ENCODE measurements around the gene PACS1.
A peak's percentile ranks its signal among the peaks of the same experiment; 100 is the strongest.
"Not testable (repeated sequence)": the region's sequence is repeated elsewhere in the genome, so short reads cannot be mapped to it uniquely, and the experiment has no call there.

Gene PACS1

GRCh38 chr11:66077927-66078326 is 7.9 kb downstream of the PACS1 start:
- DNase-seq = no peak

- not testable (repeated sequence) for DNase-seq
These were observed 8.9 kb downstream of the PACS1 start for GRCh38 chr11:66078949-66079348.

- peak; percentile 65 for DNase-seq
These were observed 10.2 kb downstream of the PACS1 start for GRCh38 chr11:66080055-66080817.

GRCh38 chr11:66081505-66081904 is 11.4 kb downstream of the PACS1 start:
- DNase-seq = peak; percentile 73

GRCh38 chr11:66082946-66083698 is 13.1 kb downstream of the PACS1 start:
- DNase-seq = no peak

- no peak for DNase-seq
These were observed 13.7 kb downstream of the PACS1 start for GRCh38 chr11:66083767-66084166.

- no peak for DNase-seq
These were observed 14.9 kb downstream of the PACS1 start for GRCh38 chr11:66084821-66085475.

DNA sequence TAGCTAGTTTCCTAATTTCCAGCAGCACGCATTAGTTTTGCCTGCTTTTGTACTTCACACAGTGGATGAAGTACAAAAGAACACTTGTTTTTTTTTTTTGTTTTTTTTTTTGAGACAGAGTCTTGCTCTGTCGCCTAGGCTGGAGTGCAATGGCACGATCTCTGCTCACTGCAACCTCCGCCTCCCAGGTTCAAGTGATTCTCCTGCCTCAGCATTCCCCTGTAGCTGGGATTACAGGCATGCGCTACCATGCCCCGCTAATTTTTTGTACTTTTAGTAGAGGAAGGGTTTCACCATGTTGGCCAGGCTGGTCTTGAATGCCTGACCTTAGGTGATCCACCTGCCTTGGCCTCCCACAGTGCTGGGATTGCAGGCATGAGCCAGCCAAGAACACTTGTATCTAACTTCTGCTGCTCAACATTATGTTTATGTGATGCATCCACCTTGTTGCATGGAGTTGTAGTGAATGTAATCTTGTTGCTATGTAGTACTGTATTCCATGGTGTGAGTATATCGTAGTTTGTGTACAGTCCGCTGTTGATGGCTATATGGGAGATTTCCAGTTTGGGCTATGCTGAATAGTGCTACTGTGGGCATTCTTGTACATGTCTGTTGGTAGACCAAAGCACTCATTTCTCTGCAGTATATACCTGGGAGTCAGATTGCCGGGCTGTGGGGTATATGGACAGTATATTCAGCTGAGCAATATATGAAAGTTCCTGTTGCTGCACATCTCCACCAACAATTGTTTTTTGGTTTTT is 17.3 kb downstream of the PACS1 start:
- DNase-seq = no peak

- DNase-seq = no peak
These were observed 19.0 kb downstream of the PACS1 start for GRCh38 chr11:66089067-66089466.

- no peak for DNase-seq
These were observed 20.2 kb downstream of the PACS1 start for GRCh38 chr11:66090288-66090687.

DNA sequence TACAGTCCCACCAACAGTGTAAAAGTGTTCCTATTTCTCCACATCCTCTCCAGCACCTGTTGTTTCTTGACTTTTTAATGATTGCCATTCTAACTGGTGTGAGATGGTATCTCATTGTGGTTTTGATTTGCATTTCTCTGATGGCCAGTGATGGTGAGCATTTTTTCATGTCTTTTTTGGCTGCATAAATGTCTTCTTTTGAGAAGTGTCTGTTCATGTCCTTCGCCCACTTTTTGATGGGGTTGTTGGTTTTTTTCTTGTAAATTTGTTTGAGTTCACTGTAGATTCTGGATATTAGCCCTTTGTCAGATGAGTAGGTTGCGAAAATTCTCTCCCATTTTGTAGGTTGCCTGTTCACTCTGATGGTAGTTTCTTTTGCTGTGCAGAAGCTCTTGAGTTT is 22.1 kb downstream of the PACS1 start:
- not testable (repeated sequence) for DNase-seq

GRCh38 chr11:66099746-66100145 is 29.7 kb downstream of the PACS1 start:
- not testable (repeated sequence) for DNase-seq

DNA sequence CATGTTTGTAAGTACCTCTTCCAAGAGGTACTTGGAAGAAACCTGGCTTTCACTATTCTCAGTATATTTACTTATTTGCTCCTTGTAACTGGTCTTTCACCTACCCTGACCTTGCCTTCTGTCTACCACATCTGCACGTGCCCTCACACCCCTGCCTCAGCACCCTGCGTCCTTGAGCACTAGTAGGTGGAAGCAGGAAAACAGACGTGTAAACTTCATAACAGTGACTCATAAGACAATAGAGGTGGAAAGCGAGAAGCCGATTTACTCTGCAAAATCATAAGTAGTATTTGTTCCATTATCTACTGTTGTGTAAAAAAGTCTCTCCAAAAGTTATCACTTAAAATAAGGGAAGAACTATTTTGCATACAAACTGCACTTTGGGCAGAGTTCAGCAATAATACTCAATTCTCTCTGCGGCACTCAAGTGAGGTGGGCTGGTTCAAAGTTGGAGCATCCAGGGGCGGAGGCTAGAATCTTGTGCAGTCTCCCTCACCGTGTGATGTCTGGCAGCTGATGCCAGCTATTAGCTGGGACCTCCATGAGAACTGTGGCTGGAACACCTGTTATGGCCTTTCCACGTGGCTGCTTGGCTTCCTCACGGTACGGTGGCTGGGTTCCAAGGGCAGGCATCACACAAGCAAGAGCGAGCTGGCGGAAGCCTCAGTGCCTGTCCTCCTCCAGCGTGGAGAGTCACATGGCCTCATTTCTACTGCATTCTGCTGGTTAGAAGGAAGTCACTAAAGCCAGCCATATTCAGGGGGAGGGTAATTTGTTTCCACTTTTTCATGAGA is 30.4 kb downstream of the PACS1 start:
- peak; percentile 65 for DNase-seq

- no peak for DNase-seq
These were observed 31.0 kb downstream of the PACS1 start for GRCh38 chr11:66101066-66101464.

GRCh38 chr11:66104057-66104638 is 34.1 kb downstream of the PACS1 start:
- no peak for DNase-seq

GRCh38 chr11:66106786-66107599 is 36.9 kb downstream of the PACS1 start:
- DNase-seq = no peak

GRCh38 chr11:66107600-66108510 is 37.8 kb downstream of the PACS1 start:
- DNase-seq = no peak

GRCh38 chr11:66109294-66109693 is 39.2 kb downstream of the PACS1 start:
- no peak for DNase-seq

DNA sequence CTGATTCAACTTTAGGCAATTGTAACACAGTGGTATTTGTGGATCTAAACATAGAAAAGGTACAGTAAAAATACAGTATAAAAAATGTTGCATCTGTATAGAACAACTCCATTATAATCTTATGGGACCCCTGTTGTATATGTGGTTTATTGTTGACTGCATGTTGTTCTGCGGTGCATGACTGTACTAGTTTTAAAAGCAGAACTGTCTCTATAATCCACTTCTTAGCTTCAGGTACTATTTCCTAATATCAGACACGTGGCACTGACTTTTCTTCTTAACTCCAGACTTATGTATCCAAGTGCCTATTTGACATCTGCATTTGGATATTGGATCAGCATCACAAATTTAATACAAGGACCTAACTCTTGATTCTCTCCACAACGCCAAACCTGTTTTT is 41.1 kb downstream of the PACS1 start:
- DNase-seq = no peak

DNA sequence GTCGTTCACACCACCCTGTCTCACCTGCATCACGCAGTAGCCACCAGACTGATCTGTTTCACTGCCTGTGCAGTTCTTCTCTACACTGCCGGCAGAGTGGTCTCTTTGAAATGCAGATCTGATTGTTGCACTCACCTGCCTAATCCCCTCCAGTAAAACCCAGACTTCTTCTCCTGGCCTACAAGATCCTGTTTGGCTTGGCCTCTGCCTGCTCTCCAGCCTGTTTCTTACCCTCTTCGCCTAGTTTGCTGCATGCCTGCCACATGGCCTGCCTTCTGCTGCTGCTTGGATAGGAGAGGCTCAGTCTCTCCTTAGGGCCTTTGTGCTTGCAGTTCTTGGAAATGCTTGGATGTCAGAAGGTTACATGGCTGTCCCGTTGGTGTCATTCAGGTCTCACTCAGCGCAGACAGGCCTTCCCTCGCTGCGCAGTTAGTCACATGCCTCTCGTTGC is 42.0 kb downstream of the PACS1 start:
- DNase-seq = no peak
